Measurements from ENCODE around the gene NTSR1. TPM values are rescaled to one million over a fixed set of nuclear protein-coding genes. Genes with fewer than 3 reads are reported as not detected.

Gene NTSR1
- total RNA-seq, 1 experiment from 2014 or later = 4.5 TPM

GRCh38 chr20:62739067-62739466, 30.4 kb downstream of the NTSR1 start:
- no peak for DNase-seq (ENCODE audit: unreplicated experiment)
- BruUV-seq (replicated peaks) = no TSS peak
- ChIA-PET CTCF (interaction anchor here (1.3 kb wide), 1 partner anchor 53 kb away, joined by 3 read pairs; no protein-coding TSS in a partner anchor), POLR2A (interaction anchor here (1.0 to 3.0 kb wide), 13 partner anchors 15 to 187 kb away, joined by 3 to 49 read pairs (median 6); partner anchors contain the start of genes MRGBP, NTSR1, OGFR and SLCO4A1)
- no peak overlapping the region for H3K27ac Mint-ChIP-seq (ENCODE audit: low read depth, unreplicated experiment)
- H3K9me3 Mint-ChIP-seq (ENCODE audit: unreplicated experiment) = no peaks in the 10 kb centered on the region
- no peak for TF ChIP-seq CTCF (IDR thresholded peaks at IDR 0.05; ENCODE audit: unreplicated experiment)
- H3K4me3 Mint-ChIP-seq (ENCODE audit: unreplicated experiment) = no peak overlapping the region
- intact Hi-C loops (cut with micrococcal nuclease) = no loop called here
- no peaks in the 10 kb centered on the region for H3K36me3 Mint-ChIP-seq (ENCODE audit: insufficient read depth, unreplicated experiment)
- H3K4me1 Mint-ChIP-seq (ENCODE audit: insufficient read depth, unreplicated experiment) = peaks cover 20% of the 10 kb centered on the region
- no peaks in the 10 kb centered on the region for H3K27me3 Mint-ChIP-seq (ENCODE audit: insufficient read depth, unreplicated experiment)

DNA sequence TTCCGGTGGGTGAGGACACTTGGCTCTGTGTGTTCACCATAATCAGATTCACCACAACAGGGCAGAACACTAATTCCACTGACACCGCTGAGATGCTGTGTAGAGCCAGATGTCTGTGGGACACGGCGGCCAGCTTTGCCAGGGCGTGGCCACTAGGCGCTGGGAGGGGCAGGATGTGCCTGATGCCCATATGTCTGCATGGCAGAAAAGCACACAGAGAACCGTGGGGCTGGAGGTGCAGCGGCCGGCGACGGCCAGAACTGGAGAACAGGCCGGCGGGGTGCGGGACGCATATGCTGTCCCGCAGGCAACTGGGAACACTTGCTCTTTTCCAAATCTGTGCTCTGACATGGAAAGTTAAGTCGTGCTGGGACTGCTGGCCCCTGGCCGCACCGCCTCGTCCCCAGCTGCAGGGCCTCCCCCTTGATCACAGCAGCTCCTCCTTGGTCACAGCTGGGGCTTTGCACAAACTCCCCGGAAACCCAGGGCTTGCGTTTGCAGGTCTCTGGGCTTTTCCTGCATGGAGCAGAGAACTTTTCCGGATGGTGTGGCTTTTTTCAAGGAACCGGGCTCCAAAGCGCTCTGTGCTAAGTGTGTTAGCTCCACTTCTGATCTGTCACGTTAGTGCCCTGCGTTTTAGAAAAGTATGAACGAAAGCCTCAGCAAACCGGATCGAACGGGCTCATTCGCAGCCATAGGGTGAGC, 31.1 kb downstream of the NTSR1 start:
- peak; percentile 72 for DNase-seq (ENCODE audit: unreplicated experiment)
- CTCF ChIA-PET = interaction anchor here (0.7 to 1.3 kb wide), 4 partner anchors 34 to 570 kb away, joined by 3 to 4 read pairs (median 4); no protein-coding TSS in a partner anchor
- peak overlapping the region; percentile 71 for H3K4me3 Mint-ChIP-seq (ENCODE audit: unreplicated experiment)

DNA sequence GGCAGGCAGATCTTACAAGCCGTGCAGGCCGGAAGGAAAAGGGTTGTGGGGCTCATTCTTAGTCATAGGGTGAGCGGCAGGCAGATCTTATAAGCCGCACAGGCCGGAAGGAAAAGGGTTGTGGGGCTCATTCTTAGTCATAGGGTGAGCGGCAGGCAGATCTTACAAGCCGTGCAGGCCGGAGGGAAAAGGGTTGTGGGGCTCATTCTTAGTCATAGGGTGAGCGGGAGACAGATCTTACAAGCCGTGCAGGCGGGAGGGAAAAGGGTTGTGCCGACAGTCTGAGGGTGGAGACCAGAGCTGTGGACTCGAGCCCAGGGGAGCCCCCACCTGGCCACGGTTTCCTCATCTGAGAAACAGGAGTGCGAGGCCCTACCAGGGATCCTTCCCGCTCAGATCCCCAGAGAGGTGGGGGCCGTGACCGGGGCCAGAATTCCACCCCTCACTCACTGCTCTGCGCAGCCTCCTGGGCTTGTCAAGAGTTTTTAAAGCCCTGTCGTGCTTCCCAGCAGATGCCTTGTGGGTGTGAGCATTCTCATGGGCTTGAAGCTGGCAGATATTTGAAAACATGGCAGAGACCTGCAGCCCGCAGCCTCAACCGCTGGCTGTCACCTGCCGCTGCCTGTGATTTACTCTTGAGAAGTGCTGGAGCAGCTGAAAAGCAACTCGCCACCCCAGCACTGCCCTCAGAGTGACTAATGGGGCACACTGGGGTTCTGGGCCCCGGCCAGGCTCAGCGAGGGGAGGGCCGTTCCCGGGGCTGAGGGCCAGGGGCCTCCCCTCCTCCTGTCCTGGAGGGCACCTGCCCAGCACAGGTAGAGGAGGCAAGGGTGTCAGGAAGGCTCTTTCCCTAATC, 31.9 kb downstream of the NTSR1 start:
- H3K27ac Mint-ChIP-seq (ENCODE audit: low read depth, unreplicated experiment) = peak overlapping the region; percentile 67
- ChIA-PET CTCF (interaction anchor here (0.6 to 1.3 kb wide), 6 partner anchors 33 to 570 kb away, joined by 3 to 4 read pairs (median 3); no protein-coding TSS in a partner anchor), POLR2A (interaction anchor here (0.5 to 3.0 kb wide), 28 partner anchors 10 to 558 kb away, joined by 3 to 49 read pairs (median 4); partner anchors contain the start of genes MRGBP, MTG2, NTSR1 and OGFR)
- no peaks in the 10 kb centered on the region for H3K27me3 Mint-ChIP-seq (ENCODE audit: insufficient read depth, unreplicated experiment)
- peak; percentile 96 for DNase-seq (ENCODE audit: unreplicated experiment)
- no TSS peak for BruUV-seq (replicated peaks)
- peaks cover 20% of the 10 kb centered on the region for H3K4me1 Mint-ChIP-seq (ENCODE audit: insufficient read depth, unreplicated experiment)
- intact Hi-C loops (cut with micrococcal nuclease) = loop anchor here (1.0 kb wide), 1 partner anchor 37 kb away; no protein-coding TSS in a partner anchor
- H3K4me3 Mint-ChIP-seq (ENCODE audit: unreplicated experiment) = peak overlapping the region; percentile 71
- H3K36me3 Mint-ChIP-seq (ENCODE audit: insufficient read depth, unreplicated experiment) = no peaks in the 10 kb centered on the region
- H3K9me3 Mint-ChIP-seq (ENCODE audit: unreplicated experiment) = no peaks in the 10 kb centered on the region
- TF ChIP-seq CTCF (IDR thresholded peaks at IDR 0.05; ENCODE audit: unreplicated experiment) = no peak

More for the DNA sequence above, 31.1 kb downstream of the NTSR1 start:
- H3K9me3 Mint-ChIP-seq (ENCODE audit: unreplicated experiment) = no peaks in the 10 kb centered on the region
- POLR2A ChIA-PET = interaction anchor here (0.7 to 3.0 kb wide), 21 partner anchors 9 to 362 kb away, joined by 3 to 49 read pairs (median 5); partner anchors contain the start of genes MRGBP, NTSR1, OGFR and SLCO4A1
- no TSS peak for BruUV-seq (replicated peaks)
- no peak for TF ChIP-seq CTCF (IDR thresholded peaks at IDR 0.05; ENCODE audit: unreplicated experiment)
- no peaks in the 10 kb centered on the region for H3K36me3 Mint-ChIP-seq (ENCODE audit: insufficient read depth, unreplicated experiment)
- intact Hi-C loops (cut with micrococcal nuclease) = loop anchor here (1.0 kb wide), 1 partner anchor 36 kb away; no protein-coding TSS in a partner anchor
- no peaks in the 10 kb centered on the region for H3K27me3 Mint-ChIP-seq (ENCODE audit: insufficient read depth, unreplicated experiment)
- H3K4me1 Mint-ChIP-seq (ENCODE audit: insufficient read depth, unreplicated experiment) = peaks cover 20% of the 10 kb centered on the region
- H3K27ac Mint-ChIP-seq (ENCODE audit: low read depth, unreplicated experiment) = peak overlapping the region; percentile 67

Data from MCF 10A (cell line).